ENCODE results near the gene PRSS33.

GRCh38 chr16:2741168-2741567 lies 46.2 kb downstream of the PRSS33 start:
- TF ChIP-seq CTCF (IDR thresholded peaks at IDR 0.05; ENCODE audit: low read depth, low read length) (no peak), POLR2A (IDR thresholded peaks at IDR 0.05; ENCODE audit: extremely low read depth, insufficient read length) (no peak)

All from NB4 (cell line).